ENCODE data around the gene TMTC1. TPM values are rescaled to one million over a fixed set of nuclear protein-coding genes. Genes with fewer than 3 reads are reported as not detected.

Gene TMTC1
- total RNA-seq, 2 donors from 2014 or later, result 76.3 to 160 TPM

DNA sequence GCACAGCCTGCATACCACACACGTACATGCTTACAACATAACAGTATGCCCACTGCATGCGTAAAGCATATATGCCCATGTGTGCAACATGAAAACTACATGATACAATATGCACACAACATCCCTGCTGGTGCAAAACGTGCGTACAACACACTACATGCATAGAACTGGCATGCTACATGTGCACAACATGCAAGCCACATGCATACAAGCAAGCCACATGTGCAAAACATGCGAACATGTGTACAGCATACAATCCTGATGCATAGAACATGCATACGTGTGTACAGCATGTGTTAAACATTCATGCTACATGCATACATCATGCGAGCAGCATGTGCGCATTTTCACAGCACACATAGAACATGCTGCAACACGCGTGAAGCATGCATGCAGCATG, 8.4 kb upstream of the TMTC1 start:
- Histone ChIP-seq H3K9me3 (no peaks in the 10 kb centered on the region), H3K4me1 (ENCODE audit: control insufficient read depth in 1 of 2, low read depth in 2 of 2) (peaks cover 3 to 13% of the 10 kb centered on the region in 2 donors), H3K27ac (no peak overlapping the region), H3K4me3 (no peak overlapping the region), H3K27me3 (replicated peaks; ENCODE audit: insufficient read depth) (no peaks in the 10 kb centered on the region), H3K36me3 (no peaks in the 10 kb centered on the region)
- DNase-seq (ENCODE audit: low spot score) (no peak), ATAC-seq (ENCODE audit: insufficient number of reproducible peaks, low FRiP score, low read depth) (no peak)
- TF ChIP-seq, protein P1, sequence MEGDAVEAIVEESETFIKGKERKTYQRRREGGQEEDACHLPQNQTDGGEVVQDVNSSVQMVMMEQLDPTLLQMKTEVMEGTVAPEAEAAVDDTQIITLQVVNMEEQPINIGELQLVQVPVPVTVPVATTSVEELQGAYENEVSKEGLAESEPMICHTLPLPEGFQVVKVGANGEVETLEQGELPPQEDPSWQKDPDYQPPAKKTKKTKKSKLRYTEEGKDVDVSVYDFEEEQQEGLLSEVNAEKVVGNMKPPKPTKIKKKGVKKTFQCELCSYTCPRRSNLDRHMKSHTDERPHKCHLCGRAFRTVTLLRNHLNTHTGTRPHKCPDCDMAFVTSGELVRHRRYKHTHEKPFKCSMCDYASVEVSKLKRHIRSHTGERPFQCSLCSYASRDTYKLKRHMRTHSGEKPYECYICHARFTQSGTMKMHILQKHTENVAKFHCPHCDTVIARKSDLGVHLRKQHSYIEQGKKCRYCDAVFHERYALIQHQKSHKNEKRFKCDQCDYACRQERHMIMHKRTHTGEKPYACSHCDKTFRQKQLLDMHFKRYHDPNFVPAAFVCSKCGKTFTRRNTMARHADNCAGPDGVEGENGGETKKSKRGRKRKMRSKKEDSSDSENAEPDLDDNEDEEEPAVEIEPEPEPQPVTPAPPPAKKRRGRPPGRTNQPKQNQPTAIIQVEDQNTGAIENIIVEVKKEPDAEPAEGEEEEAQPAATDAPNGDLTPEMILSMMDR (IDR thresholded peaks at IDR 0.05), result no peak

DNA sequence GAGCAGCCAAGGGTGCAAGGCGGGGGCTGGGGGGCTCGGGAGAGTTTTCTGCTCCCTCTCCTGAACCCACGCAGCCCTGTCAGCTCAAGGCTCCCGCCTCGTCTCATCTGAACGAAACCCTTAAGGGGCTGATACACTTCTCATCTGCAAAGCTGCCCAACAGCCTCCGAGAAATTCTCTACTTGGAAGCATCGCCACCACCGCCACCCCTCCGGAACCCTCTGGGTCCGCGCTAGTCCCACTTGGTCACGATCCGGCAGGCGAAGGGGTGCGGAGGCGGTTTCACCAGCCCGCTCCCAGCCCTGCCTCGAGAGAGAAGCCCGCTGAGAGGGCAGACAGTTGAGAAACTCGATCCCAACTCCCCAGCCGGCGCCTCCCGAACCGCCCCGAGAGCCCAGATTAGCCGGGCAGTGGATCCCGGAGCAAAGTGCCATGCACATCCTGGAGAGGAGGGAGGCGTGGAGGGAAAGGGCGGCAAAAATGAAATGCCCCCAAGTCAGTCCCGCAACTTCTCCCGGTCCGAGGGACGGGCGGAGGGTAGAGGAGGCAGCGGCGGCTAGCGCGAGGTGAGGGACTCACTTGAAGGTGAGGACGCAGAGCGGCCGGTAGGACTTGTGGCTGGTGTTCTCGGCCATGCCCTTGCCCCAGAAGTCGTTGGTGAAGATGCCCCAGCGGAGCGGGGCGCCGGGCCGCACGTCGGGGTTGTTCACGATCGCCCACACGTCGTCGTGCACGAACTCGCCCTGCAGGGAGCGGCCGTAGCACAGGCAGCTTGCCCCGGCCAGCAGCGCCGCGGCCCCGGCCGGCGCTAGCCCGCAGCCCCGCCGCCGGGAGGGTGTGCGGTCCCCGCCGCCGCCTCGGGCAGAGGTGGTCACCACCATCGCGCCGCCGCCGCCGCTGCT, 620 bp downstream of the TMTC1 start:
- TF ChIP-seq, protein P1 (IDR thresholded peaks at IDR 0.05), result no peak
- H3K36me3 ChIP-seq, result no peaks in the 10 kb centered on the region
- peak overlapping the region; percentile 72 to 82 for H3K27ac ChIP-seq
- DNase-seq (ENCODE audit: low spot score), result no peak
- H3K4me1 ChIP-seq (ENCODE audit: control insufficient read depth in 1 of 2, low read depth in 2 of 2), result peaks cover 5 to 28% of the 10 kb centered on the region in 2 donors
- ATAC-seq (ENCODE audit: insufficient number of reproducible peaks, low FRiP score, low read depth), result no peak
- no peaks in the 10 kb centered on the region for H3K9me3 ChIP-seq
- no peaks in the 10 kb centered on the region for H3K27me3 ChIP-seq (replicated peaks; ENCODE audit: insufficient read depth)
- H3K4me3 ChIP-seq, result peak overlapping the region; percentile 77

DNA sequence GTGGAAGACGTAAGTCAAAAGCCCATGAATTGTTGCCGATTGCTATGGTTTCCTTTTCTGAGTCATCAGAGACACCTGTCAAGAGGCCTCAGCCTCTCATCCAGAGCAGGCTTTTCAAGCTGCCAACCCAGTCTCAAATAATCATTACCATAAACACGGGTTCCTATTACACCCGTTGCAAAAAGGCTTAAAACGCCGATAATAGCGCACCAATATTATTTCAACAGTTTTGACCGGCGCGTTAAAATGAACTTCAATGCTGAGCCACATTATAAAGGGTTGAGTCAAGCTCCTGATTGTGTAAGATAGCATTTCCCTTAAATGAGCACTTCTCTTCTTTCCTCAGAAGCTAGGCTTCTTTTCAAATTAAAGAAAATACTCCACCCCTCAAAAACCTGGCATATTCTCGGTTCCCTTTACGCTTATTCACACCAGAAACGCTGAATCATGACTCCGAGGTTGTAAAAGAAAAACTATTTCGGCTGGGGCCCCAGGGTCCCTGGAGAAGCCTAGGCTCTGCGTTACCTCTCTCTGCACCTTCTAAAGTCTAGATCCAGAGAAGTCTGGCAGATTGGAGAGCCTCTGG, 1.4 kb downstream of the TMTC1 start:
- TF ChIP-seq, protein P1 (IDR thresholded peaks at IDR 0.05), result no peak
- DNase-seq (ENCODE audit: low spot score), result no peak

DNA sequence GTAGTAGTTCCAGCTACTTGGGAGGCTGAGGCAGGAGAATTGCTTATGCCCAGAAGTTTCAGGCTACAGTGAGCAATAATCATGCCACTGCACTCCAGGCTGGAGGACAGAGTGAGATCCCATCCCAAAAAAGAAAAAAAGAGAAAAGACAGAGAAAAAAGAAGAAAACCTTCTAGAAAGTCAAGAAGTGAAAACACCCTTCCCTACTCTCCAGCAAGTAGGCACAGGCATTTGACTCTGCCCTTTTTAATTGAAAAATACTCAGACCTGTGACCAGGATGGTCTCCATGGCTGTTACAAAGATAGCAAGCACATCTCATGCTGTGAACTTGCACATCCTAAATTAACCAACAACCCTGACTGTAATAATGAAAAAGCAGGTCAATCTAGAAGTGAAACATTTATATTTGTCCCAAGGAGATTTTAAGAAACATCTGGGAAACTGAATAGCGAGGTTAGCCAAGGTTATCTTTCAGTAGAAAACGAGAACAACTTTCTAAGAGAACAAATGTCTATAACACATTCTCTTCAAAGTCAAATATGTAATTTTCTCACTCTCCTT, 2.0 kb downstream of the TMTC1 start:
- Histone ChIP-seq H3K4me3 (peak overlapping the region; percentile 77), H3K27ac (peak overlapping the region; percentile 72 to 82), H3K27me3 (replicated peaks; ENCODE audit: insufficient read depth) (no peaks in the 10 kb centered on the region), H3K4me1 (ENCODE audit: control insufficient read depth in 1 of 2, low read depth in 2 of 2) (peaks cover 8 to 34% of the 10 kb centered on the region in 2 donors), H3K9me3 (no peaks in the 10 kb centered on the region), H3K36me3 (no peaks in the 10 kb centered on the region)
- ATAC-seq (ENCODE audit: insufficient number of reproducible peaks, low FRiP score, low read depth), result no peak
- no peak for DNase-seq (ENCODE audit: low spot score)
- TF ChIP-seq, protein P1 (IDR thresholded peaks at IDR 0.05), result no peak

More for the DNA sequence above, 1.4 kb downstream of the TMTC1 start:
- Histone ChIP-seq H3K9me3 (no peaks in the 10 kb centered on the region), H3K27ac (peak overlapping the region; percentile 72 to 82), H3K4me1 (ENCODE audit: control insufficient read depth in 1 of 2, low read depth in 2 of 2) (peaks cover 8 to 34% of the 10 kb centered on the region in 2 donors), H3K36me3 (no peaks in the 10 kb centered on the region), H3K4me3 (peak overlapping the region; percentile 77), H3K27me3 (replicated peaks; ENCODE audit: insufficient read depth) (no peaks in the 10 kb centered on the region)
- ATAC-seq (ENCODE audit: insufficient number of reproducible peaks, low FRiP score, low read depth), result peak; percentile 54

DNA sequence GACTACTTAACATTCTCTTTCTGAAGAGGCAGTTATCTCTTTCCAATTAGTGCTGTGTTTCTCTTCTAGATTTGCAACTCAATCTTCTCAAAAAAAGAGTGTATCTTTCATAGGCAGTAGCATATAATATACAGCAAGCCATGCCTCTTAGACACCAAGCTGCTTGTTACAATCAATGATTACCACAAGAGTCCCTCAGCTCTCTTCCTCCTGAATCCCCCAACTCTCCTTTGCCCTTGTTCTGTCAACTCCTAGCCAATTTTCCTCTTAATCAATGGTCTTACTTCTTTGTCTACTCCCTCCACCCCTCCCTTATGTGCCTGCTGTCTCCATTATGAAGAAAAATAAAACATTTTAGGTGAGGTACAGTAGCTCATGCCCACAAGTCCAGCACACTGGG, 2.6 kb downstream of the TMTC1 start:
- no peak for ATAC-seq (ENCODE audit: insufficient number of reproducible peaks, low FRiP score, low read depth)
- H3K27me3 ChIP-seq (replicated peaks; ENCODE audit: insufficient read depth), result no peaks in the 10 kb centered on the region
- DNase-seq (ENCODE audit: low spot score), result no peak
- peaks cover 8 to 34% of the 10 kb centered on the region in 2 donors for H3K4me1 ChIP-seq (ENCODE audit: control insufficient read depth in 1 of 2, low read depth in 2 of 2)
- H3K27ac ChIP-seq, result peak overlapping the region in 1 of 2 donors; percentile 72
- no peaks in the 10 kb centered on the region for H3K36me3 ChIP-seq
- no peaks in the 10 kb centered on the region for H3K9me3 ChIP-seq
- TF ChIP-seq, protein P1 (IDR thresholded peaks at IDR 0.05), result no peak
- peak overlapping the region; percentile 77 for H3K4me3 ChIP-seq
